GM12872 (cell line): ENCODE measurements around the gene RAB11FIP2.

ENCODE experiments used
- TF ChIP-seq, protein P1 (sequence below): IDR thresholded peaks from 3 replicates; pipeline ENCODE4 v1.5.1; 2011; ENCODE audit warnings: low read depth, mild to moderate bottlenecking, low read length, moderate library complexity; ENCODE audit not compliant: insufficient read depth

RAB11FIP2 gene

DNA sequence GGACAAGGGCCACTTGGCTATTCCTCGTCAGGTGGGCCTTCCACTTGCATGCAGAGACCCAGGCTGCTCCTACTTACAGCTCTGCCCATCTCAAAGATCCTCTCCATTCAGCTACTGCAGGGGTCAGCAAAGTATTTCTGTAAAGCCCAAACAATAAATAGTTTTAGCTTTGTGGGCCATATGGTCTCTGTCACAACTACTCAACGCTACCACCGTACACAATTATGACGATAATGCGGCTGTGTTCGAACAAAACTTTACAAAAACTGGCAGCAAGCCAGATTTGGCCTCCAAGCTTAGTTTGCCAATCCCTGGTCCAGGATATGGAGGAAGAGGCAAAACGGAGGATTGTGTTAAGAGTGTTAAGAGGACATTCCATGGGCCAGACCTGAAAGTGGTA is 12.8 kb downstream of the RAB11FIP2 start:
- TF ChIP-seq, protein P1, sequence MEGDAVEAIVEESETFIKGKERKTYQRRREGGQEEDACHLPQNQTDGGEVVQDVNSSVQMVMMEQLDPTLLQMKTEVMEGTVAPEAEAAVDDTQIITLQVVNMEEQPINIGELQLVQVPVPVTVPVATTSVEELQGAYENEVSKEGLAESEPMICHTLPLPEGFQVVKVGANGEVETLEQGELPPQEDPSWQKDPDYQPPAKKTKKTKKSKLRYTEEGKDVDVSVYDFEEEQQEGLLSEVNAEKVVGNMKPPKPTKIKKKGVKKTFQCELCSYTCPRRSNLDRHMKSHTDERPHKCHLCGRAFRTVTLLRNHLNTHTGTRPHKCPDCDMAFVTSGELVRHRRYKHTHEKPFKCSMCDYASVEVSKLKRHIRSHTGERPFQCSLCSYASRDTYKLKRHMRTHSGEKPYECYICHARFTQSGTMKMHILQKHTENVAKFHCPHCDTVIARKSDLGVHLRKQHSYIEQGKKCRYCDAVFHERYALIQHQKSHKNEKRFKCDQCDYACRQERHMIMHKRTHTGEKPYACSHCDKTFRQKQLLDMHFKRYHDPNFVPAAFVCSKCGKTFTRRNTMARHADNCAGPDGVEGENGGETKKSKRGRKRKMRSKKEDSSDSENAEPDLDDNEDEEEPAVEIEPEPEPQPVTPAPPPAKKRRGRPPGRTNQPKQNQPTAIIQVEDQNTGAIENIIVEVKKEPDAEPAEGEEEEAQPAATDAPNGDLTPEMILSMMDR, result no peak

DNA sequence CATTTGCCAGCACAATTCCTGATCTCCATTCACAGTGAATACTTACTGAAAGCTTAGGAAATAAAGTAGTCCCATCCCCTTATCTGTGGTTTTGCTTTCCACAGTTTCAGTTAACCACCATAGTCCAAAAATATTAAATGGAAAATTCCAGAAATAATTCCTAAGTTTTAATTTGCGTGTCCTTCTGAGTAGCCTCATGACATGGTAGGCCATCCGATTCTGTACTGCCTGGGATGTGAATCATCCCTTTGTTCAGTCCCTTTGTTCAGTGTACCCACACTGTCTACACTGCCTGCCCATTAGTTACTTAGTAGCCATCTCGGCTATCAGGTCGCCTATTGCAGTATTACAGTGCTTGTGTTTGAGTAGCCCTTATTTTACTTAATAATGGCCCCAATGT is 14.2 kb downstream of the RAB11FIP2 start:
- TF ChIP-seq, protein P1, result no peak

DNA sequence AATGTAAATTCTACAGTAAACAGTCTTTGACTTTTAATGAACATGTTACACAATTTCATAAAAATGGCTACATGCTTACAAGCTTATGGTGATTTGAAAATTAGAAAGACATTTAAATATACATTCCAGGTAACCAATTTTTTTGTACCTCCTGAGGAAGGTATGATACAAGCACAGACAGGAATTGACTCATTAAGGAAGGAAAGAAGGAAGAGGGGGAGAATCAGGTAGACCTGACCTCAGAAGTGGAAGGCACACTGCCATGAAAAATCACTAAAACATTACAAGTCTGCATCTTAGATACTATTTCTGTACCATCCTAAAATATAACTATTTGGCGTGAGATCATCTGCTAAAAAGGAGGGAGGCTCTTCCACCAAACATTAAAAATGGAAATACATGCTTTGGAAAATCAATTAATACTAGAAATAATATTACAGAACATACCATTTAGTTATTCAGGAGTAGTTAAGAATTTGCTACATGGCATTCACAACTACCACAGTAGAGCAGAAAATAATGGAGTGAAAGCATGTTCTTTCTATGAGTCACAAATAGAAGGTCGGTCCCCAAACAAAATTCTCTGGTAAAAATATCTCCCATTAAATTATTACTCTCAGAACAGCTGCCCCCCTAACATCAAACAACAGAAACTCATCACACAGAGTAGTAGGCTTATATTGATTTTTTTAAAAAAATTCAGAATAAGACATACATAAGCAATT is 15.2 kb downstream of the RAB11FIP2 start:
- TF ChIP-seq, protein P1, result no peak

DNA sequence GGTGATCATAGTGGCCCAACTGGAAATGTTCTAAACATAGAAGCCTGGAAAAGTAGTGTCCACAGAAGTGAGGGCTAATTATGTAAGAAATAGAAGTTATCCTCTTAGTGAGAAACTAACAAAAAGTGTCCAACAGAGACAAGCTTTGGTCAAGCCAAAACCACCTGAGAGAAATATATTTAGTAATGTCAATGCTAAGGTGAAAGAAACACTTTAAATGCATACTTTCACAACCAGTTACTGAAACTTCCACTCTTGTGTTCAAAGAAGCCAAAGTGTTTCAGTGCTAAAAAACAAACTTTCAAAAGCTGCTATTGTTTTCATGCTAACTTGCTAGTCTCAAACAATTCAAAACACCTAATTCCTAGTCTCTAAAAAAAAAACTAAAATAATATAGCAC is 18.1 kb downstream of the RAB11FIP2 start:
- TF ChIP-seq, protein P1, result no peak

DNA sequence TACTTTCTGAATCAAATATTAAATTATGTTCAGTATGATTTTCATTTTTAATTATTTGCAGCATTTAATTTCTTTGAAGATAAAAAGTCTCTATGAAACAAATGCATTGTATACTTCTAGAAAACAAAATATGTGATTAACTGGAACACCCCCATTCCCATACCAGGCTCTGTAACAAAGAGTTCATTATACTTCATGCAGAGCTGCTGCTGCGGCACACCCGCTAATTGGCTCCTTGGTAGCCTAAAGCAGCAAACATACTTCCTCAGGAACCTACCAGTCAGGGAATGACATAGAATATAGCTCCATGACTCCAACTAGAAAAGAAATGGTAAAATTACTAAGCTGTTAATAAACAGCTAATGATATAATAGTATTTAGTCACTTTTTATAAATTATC is 19.3 kb downstream of the RAB11FIP2 start:
- TF ChIP-seq, protein P1, result no peak

DNA sequence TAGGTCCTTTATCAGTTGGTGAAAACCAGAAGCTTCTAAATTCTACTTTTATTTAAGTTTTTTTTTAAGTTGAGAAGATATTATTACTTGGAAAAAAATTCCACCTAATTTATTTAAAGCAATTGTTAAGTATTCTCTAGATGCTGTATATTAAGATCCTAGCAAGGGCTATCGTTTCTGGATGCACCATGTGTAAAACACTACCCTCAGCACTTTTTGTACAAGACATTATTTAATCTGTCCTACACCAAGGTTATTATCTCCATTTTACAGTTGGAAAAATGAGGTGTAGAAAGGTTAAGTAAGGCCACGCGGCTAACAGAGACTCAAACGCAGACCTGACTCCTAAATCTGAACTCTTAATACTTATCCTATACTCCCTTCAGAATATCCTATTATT is 19.8 kb downstream of the RAB11FIP2 start:
- TF ChIP-seq, protein P1, result no peak

DNA sequence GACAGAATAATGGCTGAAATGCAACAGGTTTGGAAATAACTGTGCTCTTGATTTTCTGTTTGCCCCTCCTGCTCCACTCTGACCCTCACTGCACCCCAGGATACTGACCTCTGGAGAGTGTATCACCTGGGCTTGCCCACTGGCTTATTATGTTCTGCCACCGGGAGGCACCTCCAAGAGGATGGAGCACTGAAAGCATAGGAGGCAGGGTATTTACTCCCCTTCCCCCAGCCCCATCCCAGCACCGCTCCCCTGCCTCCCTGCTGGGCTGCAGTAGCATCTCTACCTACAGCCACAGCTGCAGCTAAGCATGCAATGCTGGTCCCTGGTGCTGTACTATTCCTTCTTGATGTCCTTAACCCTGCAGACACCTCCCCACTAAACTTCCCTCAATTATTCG is 26.4 kb downstream of the RAB11FIP2 start:
- TF ChIP-seq, protein P1, result no peak
